Measurements from ENCODE around the gene BDNF.

BDNF gene

DNA sequence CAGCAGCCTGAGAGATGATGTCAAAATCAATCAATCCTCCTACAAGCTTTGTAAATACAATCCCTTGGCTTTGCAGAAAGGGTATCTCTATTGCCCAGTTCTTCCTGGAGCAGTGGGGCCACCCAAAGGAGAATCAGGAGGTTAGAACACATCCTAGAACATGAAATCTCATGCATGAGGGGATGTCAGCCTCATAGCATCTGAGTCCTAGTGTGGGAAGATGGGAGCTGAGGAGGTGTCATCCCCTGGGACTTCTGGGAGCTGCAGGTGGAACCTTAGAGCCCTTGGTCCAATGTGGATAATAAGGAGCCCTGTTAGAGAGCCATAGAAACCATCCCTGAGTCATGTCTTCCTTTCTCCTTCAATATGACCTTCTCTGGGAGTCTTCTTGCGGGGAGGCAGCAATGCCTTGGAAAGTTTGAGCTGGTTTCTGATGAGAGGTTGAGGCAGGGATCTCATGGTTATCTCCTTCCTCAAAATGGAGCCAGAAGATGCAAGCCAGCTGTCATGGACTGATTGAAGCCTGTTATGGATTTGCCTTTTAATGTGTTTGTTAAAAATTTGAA is 74.8 kb downstream of the BDNF start:
- DNase-seq (ENCODE audit: low spot score) = no peak

GRCh38 chr11:27623945-27624523 is 76.2 kb downstream of the BDNF start:
- no peak for DNase-seq (ENCODE audit: low spot score)

DNA sequence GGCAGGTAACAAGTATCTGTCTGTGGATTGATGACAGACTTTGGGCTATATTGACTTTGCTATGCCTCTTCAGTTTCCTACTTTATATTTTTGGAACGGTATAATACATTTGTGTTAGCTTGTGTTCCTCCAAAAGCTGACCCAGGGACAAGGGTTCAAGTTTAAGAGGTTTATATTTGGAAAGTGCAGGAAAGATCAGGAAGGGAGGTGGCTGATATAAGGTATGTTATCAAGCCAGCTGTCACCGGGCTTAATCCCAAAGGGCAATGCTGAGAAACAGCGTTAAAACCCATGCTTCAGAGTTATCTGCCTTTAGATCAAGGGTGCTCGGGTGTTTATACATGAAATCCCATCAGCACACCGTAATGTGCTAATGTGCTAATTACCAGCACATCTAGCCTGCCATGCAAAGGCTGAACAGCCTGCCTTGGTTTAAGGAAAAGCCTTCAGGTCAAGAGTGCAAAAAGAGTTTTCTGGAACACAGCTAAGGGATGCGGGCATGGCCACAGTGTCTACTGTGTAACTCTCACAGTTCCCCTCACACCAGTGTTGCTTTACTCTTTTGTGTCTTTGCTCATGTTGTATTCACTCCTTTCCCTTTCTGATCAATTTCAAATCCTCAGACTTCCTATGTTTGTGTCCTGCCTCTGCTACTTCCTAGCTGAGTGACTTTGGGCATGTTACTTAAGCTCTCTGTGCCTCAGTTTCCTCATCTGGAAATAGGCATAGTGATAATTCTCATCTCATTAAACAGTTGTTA is 77.5 kb downstream of the BDNF start:
- DNase-seq (ENCODE audit: low spot score) = no peak

GRCh38 chr11:27621405-27622161 is 78.7 kb downstream of the BDNF start:
- DNase-seq (ENCODE audit: low spot score) = no peak

- no peak for DNase-seq (ENCODE audit: low spot score)
Observed at GRCh38 chr11:27619763-27620335, 80.4 kb downstream of the BDNF start.

GRCh38 chr11:27619039-27619574 is 81.1 kb downstream of the BDNF start:
- DNase-seq (ENCODE audit: low spot score) = no peak

GRCh38 chr11:27618281-27618915 is 81.9 kb downstream of the BDNF start:
- no peak for DNase-seq (ENCODE audit: low spot score)

DNA sequence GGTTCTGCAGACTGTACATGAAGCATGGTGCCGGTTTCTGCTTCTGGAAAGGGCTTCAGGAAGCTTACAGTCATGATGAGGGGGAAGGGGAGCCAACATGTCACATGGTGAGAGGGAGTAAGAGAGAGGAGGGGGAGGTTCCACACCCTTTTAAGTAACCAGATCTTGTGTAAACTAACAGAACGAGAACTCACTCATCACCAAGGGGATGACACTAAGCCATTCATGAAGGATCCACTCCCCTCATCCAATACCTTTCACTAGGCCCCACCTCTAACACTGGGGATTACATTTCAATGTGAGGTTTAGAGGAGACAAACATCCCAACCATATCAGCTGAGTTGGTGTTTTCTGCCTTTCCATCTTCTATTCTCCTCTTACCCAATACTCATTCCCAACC is 83.5 kb downstream of the BDNF start:
- DNase-seq (ENCODE audit: low spot score) = no peak

- no peak for DNase-seq (ENCODE audit: low spot score)
Observed at GRCh38 chr11:27615833-27616232, 84.4 kb downstream of the BDNF start.

- DNase-seq (ENCODE audit: low spot score) = no peak
Observed at GRCh38 chr11:27614092-27614491, 86.2 kb downstream of the BDNF start.

DNA sequence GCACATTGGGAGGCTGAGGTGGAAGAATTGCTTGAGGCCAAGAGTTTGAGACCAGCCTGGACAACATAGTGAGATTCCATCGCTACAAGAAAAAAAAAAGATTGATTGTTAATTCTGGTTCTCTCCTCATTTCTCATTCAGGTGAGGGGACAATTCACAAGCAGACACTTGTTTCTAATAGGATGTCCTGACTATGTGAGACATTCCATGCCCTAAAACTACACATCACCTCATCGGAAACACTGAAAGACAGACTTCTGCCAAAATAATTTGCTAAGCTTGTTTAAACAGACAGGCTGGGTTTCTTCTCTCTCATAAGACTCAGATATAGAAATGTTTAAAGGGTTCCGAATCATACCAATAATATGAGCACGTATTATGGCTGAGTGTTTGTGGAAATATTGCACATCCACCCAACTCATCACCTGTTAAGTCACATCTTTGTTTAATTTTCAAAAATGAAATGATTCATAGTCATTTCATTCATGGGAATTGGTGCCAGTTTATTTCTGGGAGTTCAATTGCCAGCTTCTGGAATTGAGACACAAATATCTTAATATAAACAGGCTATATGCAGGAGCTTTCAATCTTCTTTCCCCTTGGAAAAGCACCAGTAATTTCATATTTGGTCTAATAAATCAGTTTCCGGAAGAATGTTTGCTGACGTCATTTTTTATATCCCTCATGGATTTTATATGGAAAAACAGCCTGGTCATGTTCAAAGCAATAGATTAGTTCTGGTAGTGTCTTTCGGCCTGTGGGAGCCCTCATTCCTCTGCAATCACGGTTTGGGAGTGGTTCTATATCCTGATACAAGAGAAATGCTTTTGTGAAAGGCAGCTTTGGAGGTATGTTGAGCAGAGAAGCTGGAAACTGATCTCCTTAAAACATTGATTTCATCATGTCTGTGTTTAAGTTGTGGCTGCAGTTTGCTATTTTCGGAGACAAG is 87.0 kb downstream of the BDNF start:
- no peak for DNase-seq (ENCODE audit: low spot score)

DNA sequence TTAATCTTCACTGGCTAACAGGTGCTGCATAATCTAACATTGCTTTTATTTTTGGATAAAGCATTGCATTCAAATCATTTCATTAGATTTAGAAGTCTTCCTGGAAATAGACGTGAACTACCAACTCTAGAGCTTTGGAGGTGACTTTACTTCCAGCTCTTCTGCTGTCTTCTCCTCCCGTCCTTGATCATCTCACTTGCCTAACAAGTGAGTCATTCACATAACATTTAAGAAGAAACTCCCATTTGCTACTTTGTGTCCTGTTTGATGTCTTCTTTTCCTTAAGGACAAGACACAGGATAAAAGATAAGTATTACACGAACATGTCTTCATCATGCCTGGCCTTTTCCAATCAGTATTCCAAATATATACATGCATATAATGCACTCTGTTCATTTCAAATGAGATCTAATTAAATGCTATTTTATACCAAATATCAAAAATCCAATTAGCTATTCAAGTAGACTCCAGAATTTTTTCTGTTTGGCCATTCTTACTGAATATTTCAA is 88.3 kb downstream of the BDNF start:
- DNase-seq (ENCODE audit: low spot score) = no peak

DNA sequence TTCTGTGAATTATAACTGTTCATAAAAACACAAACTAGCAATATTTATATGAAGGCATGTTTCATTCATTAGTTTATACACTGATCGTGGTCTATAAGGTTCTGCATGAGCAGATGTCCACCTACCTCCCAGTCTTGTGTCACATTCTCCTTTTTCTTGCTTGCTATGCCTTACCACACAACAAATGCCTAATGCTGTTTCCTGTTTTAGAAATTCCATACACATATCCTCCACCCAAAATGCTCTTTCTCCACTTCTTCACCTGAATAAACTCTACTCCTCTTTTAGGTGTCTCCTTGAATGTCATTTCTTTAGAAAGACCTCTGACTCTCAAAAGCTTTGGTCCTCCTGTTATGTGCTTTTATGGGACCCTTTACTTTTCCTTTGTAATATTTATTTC is 88.9 kb downstream of the BDNF start:
- no peak for DNase-seq (ENCODE audit: low spot score)

DNA sequence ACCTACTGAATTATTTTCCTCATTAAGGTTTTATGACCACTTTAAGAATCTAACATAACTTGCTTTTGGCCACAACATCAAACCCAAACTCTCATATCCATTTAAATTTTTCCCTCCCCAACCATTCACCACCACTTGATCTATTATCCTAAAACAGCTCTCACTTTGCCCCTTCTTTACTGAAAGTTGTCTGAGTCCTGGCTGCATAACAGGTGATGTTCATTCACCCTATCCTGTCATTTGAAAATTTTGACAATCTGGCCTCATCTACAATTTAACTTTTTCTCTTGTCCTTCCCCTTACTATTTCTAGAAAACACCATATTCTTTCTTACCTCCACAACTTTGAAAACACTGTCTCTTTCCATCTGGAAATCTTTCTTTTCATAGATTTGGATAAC is 89.3 kb downstream of the BDNF start:
- DNase-seq (ENCODE audit: low spot score) = no peak

DNA sequence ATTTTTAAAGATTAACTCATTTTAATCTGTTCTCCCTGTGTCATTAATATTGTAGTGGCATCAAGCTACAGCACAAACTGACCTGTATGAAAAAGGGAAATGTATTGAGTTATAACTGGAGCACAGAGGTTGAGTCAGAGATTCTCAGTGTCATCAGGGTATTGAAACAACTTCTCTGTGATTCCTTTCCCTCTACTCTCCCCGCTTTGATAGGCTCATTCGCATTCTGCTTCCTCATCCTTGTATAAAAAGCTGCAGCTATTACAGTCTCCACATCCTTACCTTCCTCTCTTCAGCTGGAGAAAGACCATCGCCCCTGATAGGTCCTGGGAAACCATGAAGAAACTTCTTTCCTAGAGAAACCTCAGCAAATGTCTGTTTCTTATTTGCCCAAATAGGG is 90.0 kb downstream of the BDNF start:
- no peak for DNase-seq (ENCODE audit: low spot score)

GRCh38 chr11:27608951-27609350 is 91.3 kb downstream of the BDNF start:
- no peak for DNase-seq (ENCODE audit: low spot score)

DNA sequence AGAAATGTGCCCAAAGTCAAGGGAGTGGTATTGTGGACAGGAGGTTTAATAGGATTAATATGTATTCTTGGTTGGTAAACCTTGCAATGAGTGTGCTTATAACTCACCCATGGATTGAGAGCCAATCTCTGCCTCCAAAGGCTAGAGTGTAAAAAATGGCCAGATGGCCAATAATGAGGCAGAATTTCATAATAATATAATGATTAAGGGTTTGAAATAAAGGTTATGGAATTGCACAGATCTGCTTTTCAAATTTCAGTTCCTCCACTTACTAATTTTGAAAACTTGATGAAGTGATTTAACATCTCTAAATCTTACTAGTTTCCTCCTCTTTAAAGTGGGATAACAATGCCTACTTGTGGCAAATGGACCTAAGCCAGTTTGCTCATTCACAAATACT is 94.8 kb downstream of the BDNF start:
- DNase-seq (ENCODE audit: low spot score) = no peak

All from putamen (tissue), 1 donor.